ENCODE results near the gene BBS5. TPM values are rescaled to one million over a fixed set of nuclear protein-coding genes. Genes with fewer than 3 reads are reported as not detected.
A peak's percentile ranks its signal among the peaks of the same experiment; 100 is the strongest.

The BBS5 gene
- total and polyA plus RNA-seq, 2 experiments from 2014 or later, result 0.10 to 0.36 TPM

GRCh38 chr2:169509955-169510354, 30.7 kb downstream of the BBS5 start (continued):
- TF ChIP-seq ZNF462 (CRISPR knock-in tag; IDR thresholded peaks at IDR 0.05), result no peak

DNA sequence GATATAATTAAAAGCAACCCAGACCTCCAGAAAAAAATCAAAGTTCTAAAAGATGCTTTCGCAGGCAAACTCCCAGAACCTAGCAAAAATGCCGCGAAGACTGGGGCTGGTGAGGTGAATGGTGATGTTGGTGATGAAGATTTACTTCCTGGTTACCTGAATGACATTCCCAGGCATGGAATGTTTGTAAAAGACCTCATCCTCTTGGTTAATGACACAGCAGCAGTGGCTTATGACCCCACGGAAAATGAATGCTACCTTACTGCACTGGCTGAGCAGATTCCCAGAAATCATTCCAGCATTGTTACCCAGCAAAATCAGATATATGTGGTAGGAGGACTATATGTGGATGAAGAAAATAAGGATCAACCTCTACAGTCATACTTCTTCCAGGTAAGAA, 31.2 kb downstream of the BBS5 start:
- Histone ChIP-seq H3K27me3 (ENCODE audit: insufficient read depth) (no peaks in the 10 kb centered on the region), H3K36me3 (ENCODE audit: insufficient read depth) (no peaks in the 10 kb centered on the region), H3K4me3 (no peak overlapping the region), H2AFZ (no peak overlapping the region), H3K4me2 (no peak overlapping the region), H3K27ac (ENCODE audit: low read depth) (no peak overlapping the region), H3K79me2 (replicated peaks; ENCODE audit: insufficient read depth) (no peaks in the 10 kb centered on the region), H3K9me2 (ENCODE audit: insufficient read depth) (no peaks in the 10 kb centered on the region), H4K20me1 (replicated peaks; ENCODE audit: insufficient read depth) (no peaks in the 10 kb centered on the region), H3K4me1 (ENCODE audit: insufficient read depth) (no peaks in the 10 kb centered on the region), H3F3A (replicated peaks; ENCODE audit: low read depth) (no peaks in the 10 kb centered on the region)
- no peaks in the 10 kb centered on the region for H3K27me3 Mint-ChIP-seq (ENCODE audit: insufficient read depth, low read depth, poor library complexity)
- peaks cover 9% of the 10 kb centered on the region; the same call in 2 of the 3 replicates for H3K4me1 Mint-ChIP-seq
- H3K27ac Mint-ChIP-seq, result no peak overlapping the region
- ATAC-seq (no peak), DNase-seq (ENCODE audit: low spot score) (peak; percentile 18)
- no peak for TF ChIP-seq ZNF114 (CRISPR knock-in tag; IDR thresholded peaks at IDR 0.05)
- TF ChIP-seq REST (IDR thresholded peaks at IDR 0.05; ENCODE audit: unreplicated experiment), result no peak
- TF ChIP-seq STAT1 (IDR thresholded peaks at IDR 0.05; ENCODE audit: unreplicated experiment), result no peak
- TF ChIP-seq EZH2 (IDR thresholded peaks at IDR 0.05; ENCODE audit: low read depth, unreplicated experiment), result no peak
- TF ChIP-seq CREB1 (CRISPR knock-in tag; IDR thresholded peaks at IDR 0.05; ENCODE audit: low read depth), result no peak
- TF ChIP-seq ZNF331 (CRISPR knock-in tag; IDR thresholded peaks at IDR 0.05; ENCODE audit: low read depth), result no peak
- no peak for TF ChIP-seq JUNB (IDR thresholded peaks at IDR 0.05; ENCODE audit: unreplicated experiment)
- peaks cover 2% of the 10 kb centered on the region; the same call in 1 of the 3 replicates for H3K36me3 Mint-ChIP-seq (ENCODE audit: low read depth)
- no peak overlapping the region for H3K4me3 Mint-ChIP-seq
- H3K9me3 Mint-ChIP-seq, result peaks cover 3% of the 10 kb centered on the region; the same call in 2 of the 3 replicates

Data from GM23338 (cell line).